ENCODE results near the gene BRSK1.
A peak's percentile ranks its signal among the peaks of the same experiment; 100 is the strongest.

Gene BRSK1

DNA sequence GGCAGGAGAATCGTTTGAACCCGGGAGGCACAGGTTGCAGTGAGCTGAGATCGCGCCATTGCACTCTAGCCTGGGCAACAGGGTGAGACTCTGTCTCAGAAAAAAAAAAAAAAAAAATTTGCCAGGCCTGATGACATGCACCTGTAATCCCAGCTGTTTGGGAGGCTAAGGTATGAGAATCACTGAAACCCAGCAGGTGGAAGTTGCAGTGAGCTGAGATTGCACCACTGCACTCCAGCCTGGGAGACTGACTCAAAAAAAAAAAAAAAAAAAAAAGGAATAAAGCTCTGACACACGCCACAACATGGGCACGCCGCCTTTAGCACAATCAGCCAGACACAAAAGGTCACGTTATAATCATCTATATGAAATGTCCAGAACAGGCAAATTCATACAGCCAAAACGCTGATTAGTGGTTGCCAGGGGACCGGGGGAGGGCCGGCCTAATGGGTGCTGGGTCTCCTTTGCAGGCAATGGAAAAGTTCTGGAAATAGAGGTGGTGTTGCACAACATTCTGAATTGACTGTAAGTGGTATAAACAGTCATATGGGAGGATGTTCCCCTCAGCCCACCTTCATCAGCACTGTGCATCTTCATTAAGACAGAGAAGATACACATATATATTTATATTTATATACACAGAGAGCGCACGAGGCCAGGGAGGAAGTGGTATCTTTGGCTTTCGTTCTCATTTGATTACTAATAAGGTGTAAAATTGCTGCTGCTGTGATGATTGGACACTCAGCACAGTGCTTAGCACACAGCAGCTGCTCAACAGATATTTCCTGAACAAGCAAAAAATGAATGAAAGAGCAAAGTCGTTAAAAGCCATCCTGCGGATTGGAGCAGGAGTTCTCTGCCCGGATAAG, 7.7 kb upstream of the BRSK1 start:
- DNase-seq, result peak; percentile 57

DNA sequence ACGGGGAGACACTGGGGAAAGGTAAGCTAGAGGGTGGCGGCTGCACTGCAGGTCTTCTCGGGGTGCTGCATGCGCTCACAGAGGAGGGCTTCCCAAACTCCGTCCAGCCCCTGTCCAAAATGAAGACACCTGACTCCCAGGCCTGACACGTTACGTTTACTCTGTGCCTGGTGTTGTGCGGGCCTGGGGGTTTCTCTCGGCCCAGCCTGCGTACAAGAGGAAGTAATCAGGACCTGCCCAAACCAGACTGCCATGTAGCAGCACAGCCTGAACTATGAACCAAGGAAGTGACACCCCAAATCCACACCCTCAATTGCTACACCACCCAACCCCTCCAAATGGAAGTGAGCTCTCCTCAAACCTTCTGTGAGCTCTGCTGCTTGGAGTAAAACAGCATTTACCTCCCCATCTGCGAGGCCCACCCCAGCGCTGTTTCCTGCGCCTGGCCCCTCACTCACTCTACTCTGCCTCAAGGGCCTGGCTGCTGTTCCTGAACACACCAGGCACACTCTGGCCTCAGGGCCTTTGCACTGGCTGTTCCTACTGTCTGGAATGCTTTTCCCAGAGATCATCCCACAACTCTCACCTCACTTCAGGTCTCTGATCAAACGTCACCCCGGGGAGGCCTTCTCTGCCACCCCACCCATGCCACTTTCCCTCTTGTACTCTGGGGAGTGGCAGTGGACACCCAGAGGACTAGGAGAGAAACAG, 6.9 kb upstream of the BRSK1 start:
- DNase-seq, result peak; percentile 39

DNA sequence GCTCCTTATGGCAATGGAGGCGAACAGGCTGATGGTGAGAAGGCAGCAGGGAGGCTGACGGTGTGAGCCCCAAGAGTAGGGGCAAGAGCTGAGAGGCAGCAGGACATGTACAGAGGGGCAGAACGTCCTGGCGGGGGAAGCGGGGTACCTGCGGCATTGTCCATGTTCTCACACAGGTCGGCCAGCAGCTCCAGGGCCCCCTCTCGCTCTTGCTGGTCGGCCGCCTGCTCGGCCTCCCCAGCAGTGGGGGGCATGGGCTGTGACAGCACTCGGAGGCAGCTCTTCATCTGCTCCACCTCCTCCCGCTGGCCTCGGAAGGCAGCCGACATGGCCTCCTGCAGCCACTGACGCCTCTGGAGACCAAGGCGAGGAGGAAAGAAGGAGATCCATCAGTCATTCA, 6.3 kb upstream of the BRSK1 start:
- DNase-seq, result no peak

DNA sequence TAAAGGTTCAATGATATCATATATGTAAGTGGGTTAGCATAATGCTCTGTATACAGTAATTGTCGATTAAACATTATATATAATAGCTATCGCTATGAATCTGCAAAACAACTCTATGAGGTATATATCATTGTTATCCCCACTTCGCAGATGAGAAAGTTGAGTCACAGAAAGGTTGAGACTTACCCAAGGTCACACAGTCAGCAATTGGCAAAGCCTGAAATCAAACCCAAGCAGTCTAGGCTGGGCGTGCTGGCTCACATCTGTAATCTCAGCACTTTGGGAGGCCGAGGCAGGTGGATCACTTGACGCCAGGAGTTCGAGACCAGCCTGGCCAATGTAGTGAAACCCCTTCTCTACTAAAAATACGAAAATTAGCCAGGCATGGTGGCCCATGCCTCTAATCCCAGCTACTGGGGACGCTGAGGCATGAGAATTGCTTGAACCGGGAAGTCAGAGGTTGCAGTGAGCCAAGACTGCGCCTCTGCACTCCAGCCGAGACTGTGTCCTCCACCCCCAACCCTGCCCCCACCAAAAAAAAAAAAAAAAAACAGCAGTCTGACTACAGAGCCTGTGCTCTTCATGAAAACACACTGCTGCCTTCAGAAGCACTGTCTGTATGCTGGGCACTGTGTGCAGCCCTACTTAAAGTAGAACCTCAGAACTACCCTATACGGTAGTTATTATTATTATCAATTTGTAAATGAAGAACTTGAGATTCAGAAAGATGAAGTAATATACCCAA, 5.2 kb upstream of the BRSK1 start:
- DNase-seq, result no peak

DNA sequence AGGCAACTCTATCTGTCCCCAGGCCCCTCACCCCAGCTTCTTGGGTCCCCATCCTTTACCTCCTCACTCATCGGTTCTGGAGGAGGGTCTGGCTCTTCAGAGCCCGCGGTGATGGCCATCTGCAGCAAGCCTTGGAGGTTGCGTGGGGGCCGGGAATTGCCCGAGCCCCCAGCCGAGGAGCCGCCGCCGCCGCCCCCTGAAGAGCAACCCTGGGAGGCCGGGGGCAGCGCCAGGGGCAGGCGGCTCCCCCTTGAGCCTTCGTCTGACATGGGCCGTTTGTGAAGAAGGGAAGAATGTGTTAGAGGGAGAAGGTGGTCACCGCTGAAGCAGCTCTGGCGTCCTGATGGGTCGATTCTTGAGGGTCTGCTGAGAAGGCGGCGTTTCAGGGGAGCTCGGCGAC, 4.5 kb upstream of the BRSK1 start:
- no peak for DNase-seq

DNA sequence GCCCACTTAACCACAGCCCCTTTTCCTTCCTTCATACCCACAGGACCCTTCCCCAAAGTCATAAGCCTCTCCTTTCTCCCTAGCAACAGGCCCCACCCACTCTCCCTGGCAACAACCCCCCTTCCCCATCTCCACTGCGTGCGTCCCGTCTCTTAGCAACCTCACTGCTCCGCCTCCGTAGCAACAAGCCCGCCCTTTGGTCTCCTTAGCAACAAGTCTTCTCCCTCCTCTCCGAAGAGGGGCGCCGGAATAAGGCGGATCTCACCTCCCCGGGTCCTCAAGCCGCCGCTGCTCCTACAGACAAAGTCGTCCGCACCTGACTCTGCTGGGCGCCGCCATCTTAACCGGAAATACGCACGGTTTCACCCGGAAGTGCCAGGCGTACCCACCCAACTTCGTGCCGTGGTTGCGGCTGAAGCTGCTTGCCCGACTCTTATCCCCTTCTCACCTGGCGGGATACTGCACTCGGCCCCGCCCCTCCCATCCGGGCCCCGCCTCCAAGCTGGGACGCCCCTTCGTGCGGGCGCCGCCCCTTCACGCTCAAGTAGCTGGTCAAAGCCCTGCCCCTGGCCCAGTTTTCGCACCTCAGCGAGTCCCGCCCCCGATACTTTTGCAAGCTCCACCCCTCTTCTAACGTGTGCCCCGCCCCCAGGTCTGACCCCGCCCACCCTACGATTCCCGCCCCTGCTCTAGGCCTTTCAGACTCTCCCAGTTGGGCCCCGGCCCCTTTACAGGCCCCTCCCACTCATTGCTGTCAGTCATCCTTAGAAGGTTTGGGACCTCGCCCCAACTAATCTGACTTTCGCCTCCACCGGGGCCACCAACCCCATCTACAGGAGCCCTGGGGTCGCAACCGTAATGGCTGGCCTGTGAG, 3.8 kb upstream of the BRSK1 start, which contains the start of gene HSPBP1:
Gene HSPBP1, minus strand, starts transcription at position 341 of the 874 bp plus-strand sequence. CDS start 502 bp downstream, outside the sequence.
- DNase-seq, result peak; percentile 98

DNA sequence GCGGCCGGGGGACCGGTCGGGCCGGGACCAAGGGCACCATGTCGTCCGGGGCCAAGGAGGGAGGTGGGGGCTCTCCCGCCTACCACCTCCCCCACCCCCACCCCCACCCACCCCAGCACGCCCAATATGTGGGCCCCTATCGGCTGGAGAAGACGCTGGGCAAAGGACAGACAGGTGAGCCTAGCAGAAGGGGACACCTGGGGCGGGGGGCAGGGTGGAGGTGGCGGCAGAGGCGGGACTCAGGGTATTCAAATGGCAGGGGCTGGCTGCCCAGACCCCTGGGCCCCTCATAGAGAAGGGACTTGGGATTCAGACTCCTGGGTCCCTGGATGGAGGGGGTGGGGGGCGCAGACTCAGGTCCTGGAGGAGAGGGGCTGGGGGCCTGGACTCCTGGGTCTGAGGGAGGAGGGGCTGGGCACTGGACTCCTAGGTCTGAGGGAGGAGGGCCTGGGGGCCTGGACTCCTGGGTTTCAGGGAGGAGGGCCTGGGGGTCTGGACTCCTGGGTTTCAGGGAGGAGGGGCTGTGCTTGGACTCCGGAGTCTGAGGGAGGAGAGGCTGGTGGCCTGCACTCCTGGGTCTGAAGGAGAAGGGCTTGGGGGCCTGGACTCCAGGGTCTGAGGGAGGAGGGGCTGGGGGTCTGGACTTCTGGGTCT, 735 bp downstream of the BRSK1 start:
- DNase-seq, result no peak

DNA sequence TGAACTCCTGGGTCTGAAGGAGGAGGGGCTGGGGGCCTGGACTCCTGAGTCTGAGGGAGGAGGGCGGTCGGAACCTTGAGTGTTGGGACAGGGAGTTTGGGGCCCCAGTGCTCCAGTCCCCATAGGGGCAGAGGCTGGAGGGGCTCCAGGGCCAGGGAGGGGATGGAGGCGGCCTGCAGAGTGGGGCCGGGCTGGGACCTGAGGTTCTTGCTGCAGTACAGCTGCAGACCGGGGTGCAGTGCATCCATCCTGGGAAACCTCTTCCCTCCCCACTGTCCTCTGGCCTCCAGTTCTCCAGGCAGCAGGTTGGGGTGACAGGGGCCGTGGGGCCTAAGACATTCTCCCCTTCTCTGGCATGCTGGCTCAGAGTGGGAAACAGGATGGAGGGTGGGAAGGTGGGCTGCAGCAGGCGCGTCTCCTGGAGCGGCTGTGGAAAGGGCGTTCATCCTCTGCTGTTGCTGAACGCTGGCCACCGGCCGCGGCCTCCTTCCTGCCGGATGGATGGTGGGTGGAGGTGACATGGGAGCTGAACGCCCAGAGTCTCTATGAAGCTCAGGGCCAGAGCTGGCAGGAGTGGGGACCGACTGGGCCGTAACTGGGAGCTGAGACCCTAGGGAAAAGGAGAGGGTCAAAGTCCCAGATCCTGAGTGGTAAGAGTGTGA, 1.6 kb downstream of the BRSK1 start:
- DNase-seq, result no peak

DNA sequence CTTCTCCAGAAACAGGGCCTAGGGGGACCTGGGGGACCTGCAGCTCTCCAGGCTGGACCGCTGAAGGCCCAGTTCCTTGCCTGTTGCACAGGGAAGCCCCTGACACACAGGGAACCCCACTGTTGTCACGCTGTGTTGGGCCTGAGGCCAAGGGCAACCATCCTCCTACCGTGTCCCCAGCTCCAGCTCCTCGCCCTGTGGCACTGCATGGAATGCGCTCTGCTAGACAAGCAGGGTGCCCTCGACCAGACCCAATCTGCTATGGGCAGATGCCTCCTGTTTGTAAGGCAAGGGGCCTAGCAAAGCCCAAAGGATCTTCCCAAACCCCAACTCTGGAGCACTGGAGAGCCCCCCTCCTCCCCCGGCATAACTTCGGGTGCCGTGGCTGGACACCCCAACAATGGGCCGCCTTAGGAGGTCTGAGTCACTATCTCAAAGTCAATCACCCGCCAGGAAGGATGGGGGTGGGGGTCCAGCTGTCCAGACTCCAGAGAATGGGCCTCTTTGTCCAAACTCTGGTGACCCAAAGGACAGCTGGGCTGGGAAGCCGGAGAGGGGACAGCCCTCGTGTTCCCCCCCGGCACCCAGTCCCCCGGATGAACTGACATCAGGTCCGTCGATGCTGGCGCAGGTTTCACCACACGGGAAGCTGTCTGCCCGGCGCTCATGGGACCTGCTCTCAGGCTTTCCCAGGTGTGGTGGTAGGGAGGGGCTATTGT, 3.7 kb downstream of the BRSK1 start:
- no peak for DNase-seq

DNA sequence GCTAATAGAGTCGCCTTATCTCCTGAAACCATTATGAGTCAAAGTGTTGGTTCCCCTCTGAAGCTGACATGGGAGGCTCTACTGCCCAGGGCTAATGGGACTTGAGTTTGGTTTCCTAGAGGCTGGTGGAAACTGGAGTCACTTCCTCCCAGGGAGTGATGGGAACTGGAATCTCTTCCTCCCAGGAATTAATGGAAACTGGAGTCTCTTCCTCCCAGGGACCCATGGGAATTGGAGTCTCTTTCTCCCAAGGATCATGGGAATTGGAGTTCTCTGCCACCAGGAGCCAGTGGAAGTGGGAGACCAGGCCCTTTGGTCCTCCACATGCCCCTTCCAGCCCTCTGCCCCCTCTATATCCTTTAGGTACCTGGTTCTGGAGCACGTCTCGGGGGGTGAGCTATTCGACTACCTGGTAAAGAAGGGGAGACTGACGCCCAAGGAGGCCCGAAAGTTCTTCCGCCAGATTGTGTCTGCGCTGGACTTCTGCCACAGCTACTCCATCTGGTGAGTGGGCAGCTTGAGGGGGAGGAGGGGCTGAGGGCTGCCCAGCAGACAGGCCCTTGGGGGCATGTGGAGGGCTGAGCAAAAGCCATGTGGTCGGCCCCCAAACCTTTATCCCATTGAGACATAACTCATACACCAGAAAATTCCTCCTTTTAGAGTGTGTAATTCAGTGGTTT, 5.5 kb downstream of the BRSK1 start:
- DNase-seq, result no peak

DNA sequence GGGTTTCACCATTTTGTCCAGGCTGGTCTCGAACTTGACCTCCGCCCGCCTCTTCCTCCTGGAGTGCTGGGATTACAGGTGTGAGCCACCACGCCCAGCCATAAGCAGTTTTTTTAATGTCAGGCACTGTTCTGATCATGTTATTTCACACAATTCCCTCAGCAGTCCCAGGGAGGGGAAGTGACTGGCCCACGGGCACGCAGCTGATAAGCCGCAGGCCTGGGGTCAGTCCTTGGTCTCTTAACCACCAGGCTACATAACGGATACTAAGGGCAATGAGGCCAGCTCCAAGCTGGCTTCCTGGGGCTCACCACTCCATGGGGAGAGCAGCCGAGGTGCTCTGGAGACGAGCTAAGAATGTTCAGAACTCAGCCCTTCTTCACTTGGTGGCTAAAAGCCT, 13.5 kb downstream of the BRSK1 start:
- DNase-seq, result no peak

DNA sequence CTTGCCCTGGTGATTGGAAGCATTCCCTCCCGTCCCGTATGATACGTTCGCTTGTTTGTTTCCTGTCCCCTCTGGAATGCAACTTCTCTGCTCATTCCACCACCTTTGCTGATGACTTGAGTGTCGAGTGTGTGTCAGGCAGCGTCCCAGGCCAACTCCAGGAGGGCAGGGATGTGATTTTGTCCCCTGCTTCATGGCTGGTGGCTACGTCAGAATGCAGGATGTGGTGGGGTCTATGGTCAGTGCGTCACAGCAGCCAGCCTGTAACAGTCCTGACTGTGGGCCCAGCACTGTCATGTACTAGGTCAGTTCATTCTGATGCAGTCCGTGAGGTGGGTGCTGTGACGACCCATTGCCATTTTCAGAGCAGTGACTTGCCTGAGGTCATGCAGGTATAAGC, 16.2 kb downstream of the BRSK1 start:
- no peak for DNase-seq

DNA sequence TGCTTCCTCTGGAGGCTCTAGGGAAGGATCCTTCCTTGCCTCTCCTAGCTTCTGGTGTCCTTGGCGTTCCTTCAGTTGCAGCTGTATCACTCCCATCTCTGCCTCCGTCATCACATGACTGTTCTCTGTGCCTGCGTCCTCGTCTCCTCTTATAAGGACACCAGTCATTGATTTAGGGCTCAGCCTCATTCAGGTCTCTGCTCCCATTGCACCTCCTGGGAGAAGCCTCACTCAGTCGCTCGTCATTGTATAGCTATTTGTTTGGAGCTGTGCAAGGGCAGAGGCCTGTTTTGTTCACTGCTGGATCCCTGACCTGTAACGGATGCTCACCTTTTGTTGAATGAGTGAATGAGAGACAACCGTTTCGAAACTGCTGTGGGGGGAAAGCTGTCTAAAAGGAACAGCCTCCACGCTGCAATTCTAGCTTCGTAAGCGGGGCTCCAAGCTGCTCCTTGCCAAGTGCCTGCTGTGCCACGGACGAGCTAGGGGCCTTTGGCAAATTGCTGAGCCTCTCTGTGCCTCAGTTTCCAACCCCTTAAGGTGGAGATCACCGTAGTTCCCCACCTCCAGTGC, 17.2 kb downstream of the BRSK1 start:
- no peak for DNase-seq

DNA sequence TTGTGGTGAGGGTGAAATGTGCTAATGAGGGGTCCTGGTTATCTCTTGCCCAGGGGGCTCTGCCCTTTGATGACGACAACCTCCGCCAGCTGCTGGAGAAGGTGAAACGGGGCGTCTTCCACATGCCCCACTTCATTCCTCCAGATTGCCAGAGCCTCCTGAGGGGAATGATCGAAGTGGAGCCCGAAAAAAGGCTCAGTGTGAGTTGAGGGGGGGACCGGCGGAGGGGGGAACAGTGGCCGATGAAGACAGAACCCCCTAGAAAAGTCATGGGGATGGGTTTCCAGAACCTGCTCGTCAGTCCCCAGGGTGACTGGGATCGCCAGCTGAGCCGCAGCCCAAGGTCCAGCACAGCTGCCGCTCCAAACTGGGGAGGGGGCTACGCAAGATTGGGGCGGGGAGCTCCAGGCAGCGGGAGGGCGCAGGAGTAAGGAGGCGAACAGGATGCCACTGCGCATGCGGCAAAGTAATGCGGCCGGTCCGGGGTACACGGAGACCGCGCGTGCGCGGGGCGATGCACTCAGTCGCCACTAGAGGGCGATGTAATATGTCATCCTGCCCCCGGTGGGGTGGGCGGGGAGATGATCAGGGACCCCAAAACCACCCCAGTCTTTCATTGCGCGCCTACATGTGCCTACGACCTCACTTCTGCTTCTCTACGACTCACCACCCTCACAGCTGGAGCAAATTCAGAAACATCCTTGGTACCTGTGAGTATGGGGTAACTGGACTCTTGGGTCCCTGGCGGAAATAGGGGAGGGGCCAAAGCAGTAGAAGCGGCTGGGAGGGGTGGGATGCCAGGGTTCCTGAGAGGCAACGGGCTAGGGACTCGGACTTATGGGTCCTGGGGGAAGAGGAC, 17.9 kb downstream of the BRSK1 start:
- peak; percentile 92 for DNase-seq

DNA sequence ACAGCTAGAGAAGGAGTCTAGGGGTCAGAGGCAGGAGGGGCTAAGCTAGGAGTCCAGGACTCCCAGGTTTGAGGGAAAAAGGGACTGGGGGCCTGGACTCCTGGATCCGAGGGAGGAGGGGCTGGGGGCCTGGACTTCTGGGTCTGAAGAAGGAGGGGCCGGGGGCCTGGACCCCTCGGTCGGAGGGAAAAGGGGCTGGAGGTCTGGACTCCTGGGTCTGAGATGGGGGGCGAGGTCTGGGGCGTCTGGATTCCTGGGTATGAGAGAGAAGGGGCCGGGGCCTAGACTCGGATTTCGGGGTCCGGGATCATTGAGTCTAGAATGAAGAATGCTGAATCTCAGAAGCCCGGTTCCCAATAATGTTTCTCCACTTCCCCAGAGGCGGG, 18.5 kb downstream of the BRSK1 start:
- no peak for DNase-seq

DNA sequence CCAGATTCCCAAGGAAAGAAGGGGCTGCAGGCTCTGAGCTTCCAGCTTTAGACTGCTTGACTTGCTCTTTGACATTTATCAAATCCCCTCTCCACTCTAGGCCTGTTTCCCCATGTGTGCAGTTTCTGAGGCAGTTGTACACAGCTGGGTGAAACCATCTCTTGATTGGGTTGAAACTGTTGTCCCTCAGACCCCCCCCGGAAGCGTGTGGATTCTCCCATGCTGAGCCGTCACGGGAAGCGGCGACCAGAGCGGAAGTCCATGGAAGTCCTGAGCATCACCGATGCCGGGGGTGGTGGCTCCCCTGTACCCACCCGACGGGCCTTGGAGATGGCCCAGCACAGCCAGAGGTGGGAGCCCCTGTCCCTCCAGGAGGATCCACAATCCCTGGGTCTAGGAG, 19.7 kb downstream of the BRSK1 start:
- DNase-seq, result no peak

DNA sequence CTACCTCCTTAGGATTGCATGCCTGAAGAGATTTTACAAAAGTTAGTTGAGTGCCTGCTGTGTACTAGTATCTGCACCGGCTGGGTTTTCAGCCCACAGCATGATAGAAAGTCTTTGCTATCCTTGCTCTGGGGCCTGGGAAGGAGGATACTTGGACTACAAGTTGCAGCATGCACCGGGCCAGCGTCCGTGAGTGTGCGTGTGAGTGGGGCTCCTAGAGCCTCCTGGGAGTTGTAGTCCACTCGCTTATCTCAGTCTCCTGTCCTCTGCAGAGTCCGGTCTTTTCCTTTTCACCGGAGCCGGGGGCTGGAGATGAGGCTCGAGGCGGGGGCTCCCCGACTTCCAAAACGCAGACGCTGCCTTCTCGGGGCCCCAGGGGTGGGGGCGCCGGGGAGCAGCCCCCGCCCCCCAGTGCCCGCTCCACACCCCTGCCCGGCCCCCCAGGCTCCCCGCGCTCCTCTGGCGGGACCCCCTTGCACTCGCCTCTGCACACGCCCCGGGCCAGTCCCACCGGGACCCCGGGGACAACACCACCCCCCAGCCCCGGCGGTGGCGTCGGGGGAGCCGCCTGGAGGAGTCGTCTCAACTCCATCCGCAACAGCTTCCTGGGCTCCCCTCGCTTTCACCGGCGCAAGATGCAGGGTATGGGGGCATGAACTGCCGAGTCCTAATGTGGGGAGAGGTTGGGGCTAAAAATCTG, 20.6 kb downstream of the BRSK1 start:
- DNase-seq, result peak; percentile 32

DNA sequence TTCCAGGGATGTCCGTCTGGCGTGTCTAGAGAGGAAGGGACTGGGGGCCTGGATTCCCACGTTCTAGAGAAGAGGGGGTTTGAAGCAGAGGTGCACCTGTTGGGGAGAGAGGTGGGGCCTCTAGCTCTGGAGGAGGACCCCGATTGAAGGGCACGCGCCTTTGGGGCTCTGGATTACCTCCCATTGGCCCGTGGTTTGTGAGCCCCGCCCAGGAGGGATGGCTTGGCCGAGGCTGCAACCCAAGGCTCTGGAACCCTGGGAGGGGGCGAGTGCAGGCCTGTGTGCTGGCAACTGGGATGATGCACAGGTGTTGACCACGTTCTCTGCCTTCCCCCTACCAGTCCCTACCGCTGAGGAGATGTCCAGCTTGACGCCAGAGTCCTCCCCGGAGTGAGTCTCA, 21.2 kb downstream of the BRSK1 start:
- no peak for DNase-seq

All from CD4-positive, alpha-beta T cell treated with Interleukin-21 for 1 hour (primary cell).